Activated naive CD4-positive, alpha-beta T cell treated with anti-CD3 and anti-CD28 coated beads, Interleukin-2, amount 50 U/mL, for 24 hours (primary cell): ENCODE results near the gene SPECC1L.
A peak's percentile ranks its signal among the peaks of the same experiment; 100 is the strongest.

Experiments
- H3K27ac Mint-ChIP-seq: one replicate; pipeline ENCODE4 v1.8.0; 2021; ENCODE audit warnings: mild to moderate bottlenecking, mixed read lengths
- H3K27me3 Mint-ChIP-seq: one replicate; pipeline ENCODE4 v1.8.0; 2021; ENCODE audit warnings: mixed read lengths
- H3K36me3 Mint-ChIP-seq: one replicate; pipeline ENCODE4 v1.8.0; 2021; ENCODE audit warnings: mixed read lengths
- H3K4me1 Mint-ChIP-seq: one replicate; pipeline ENCODE4 v1.8.0; 2021; ENCODE audit warnings: mixed read lengths
- H3K4me3 Mint-ChIP-seq: one replicate; pipeline ENCODE4 v1.8.0; 2021; ENCODE audit warnings: mild to moderate bottlenecking, mixed read lengths
- H3K9me3 Mint-ChIP-seq: one replicate; pipeline ENCODE4 v1.8.0; 2021; ENCODE audit warnings: mixed read lengths

Gene SPECC1L

GRCh38 chr22:24443668-24444067, 173.0 kb downstream of the SPECC1L start:
- Mint-ChIP-seq H3K36me3 (peaks cover 7% of the 10 kb centered on the region), H3K27ac (peak overlapping the region; percentile 5), H3K9me3 (no peaks in the 10 kb centered on the region), H3K4me3 (no peak overlapping the region), H3K27me3 (no peaks in the 10 kb centered on the region), H3K4me1 (peaks cover 43% of the 10 kb centered on the region)

GRCh38 chr22:24444251-24444650, 173.6 kb downstream of the SPECC1L start:
- Mint-ChIP-seq H3K27ac (peak overlapping the region; percentile 17), H3K9me3 (no peaks in the 10 kb centered on the region), H3K4me1 (peaks cover 42% of the 10 kb centered on the region), H3K27me3 (no peaks in the 10 kb centered on the region), H3K36me3 (peaks cover 7% of the 10 kb centered on the region), H3K4me3 (no peak overlapping the region)

GRCh38 chr22:24444729-24445466, 174.3 kb downstream of the SPECC1L start:
- Mint-ChIP-seq H3K4me1 (peaks cover 37% of the 10 kb centered on the region), H3K9me3 (no peaks in the 10 kb centered on the region), H3K27ac (no peak overlapping the region), H3K36me3 (peaks cover 7% of the 10 kb centered on the region), H3K4me3 (no peak overlapping the region), H3K27me3 (no peaks in the 10 kb centered on the region)

DNA sequence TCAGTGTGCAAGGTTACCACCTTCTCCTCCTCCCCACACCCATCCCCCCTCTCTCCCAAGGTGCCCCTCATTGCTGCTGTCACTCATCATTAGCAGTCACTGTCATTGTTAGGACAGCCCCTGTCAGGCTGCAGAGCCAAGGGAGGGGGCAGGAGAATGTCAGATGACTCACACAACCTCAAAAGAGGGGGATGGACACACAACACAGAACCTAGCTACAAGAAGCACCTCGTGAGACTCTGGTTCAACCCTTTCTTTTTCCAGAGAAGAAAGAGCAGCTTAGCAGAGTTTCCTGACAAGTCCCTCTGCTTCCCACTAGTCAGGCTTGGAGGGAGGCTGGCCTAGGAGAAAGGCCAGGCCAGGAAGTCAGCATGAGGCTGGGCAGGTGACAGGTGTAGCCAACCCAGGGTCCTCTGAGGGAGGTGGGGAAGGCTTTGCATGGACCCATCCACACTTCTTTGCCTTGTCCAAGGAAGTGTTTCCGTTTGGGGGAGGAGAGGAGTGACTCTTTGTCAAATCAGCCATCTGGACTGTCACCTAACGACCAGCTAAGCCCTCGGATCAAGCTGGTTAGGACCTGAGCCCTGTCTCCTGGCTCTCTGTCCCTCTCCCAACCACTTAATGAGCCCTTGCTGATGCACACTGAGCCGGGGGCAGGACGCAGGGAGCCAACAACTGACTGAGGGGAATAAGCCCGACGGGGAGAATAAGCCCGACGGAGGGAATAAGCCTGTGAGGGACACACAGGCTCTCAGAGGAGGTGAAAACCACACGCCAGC, 175.0 kb downstream of the SPECC1L start:
- H3K27ac Mint-ChIP-seq = no peak overlapping the region
- H3K36me3 Mint-ChIP-seq = peaks cover 7% of the 10 kb centered on the region
- peaks cover 35% of the 10 kb centered on the region for H3K4me1 Mint-ChIP-seq
- H3K27me3 Mint-ChIP-seq = no peaks in the 10 kb centered on the region
- H3K4me3 Mint-ChIP-seq = no peak overlapping the region
- no peaks in the 10 kb centered on the region for H3K9me3 Mint-ChIP-seq

GRCh38 chr22:24446260-24446611, 175.6 kb downstream of the SPECC1L start:
- Mint-ChIP-seq H3K4me3 (no peak overlapping the region), H3K27ac (peak overlapping the region; percentile 84), H3K9me3 (no peaks in the 10 kb centered on the region), H3K36me3 (peaks cover 3% of the 10 kb centered on the region), H3K4me1 (peaks cover 30% of the 10 kb centered on the region), H3K27me3 (no peaks in the 10 kb centered on the region)

DNA sequence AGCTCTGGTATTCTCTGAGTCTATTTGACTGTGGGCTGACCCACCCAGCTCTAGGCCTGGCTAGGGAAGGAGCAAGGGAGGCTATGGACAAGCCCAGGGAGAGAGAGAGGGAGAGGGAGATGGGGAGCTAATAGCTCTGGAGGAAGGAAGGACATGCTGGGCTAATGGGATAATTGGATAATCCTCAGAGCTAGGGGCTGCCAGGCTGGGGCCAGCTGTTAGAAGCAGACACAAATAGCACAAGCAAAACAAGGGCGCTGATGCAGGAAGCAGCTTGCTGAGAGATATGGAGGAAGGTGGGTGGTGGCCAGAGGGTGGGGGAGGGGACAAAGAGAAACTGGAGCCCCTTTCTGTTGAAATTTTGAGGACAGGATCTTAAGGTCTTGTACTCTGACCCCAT, 180.0 kb downstream of the SPECC1L start:
- Mint-ChIP-seq H3K9me3 (no peaks in the 10 kb centered on the region), H3K27ac (no peak overlapping the region), H3K4me3 (no peak overlapping the region), H3K4me1 (peaks cover 12% of the 10 kb centered on the region), H3K36me3 (peaks cover 1% of the 10 kb centered on the region), H3K27me3 (no peaks in the 10 kb centered on the region)

- Mint-ChIP-seq H3K27me3 (no peaks in the 10 kb centered on the region), H3K27ac (no peak overlapping the region), H3K4me3 (no peak overlapping the region), H3K4me1 (peaks cover 7% of the 10 kb centered on the region), H3K9me3 (no peaks in the 10 kb centered on the region), H3K36me3 (peaks cover 1% of the 10 kb centered on the region)
Measured at GRCh38 chr22:24451162-24451561, 180.5 kb downstream of the SPECC1L start.

- H3K27me3 Mint-ChIP-seq = no peaks in the 10 kb centered on the region
- no peaks in the 10 kb centered on the region for H3K4me1 Mint-ChIP-seq
- H3K4me3 Mint-ChIP-seq = no peak overlapping the region
- H3K36me3 Mint-ChIP-seq = peaks cover 1% of the 10 kb centered on the region
- no peak overlapping the region for H3K27ac Mint-ChIP-seq
- no peaks in the 10 kb centered on the region for H3K9me3 Mint-ChIP-seq
Measured at GRCh38 chr22:24453853-24454252, 183.2 kb downstream of the SPECC1L start.

- Mint-ChIP-seq H3K36me3 (peaks cover 1% of the 10 kb centered on the region), H3K27ac (no peak overlapping the region), H3K4me1 (no peaks in the 10 kb centered on the region), H3K4me3 (no peak overlapping the region), H3K9me3 (no peaks in the 10 kb centered on the region), H3K27me3 (no peaks in the 10 kb centered on the region)
Measured at GRCh38 chr22:24455039-24455438, 184.4 kb downstream of the SPECC1L start.

- peaks cover 1% of the 10 kb centered on the region for H3K36me3 Mint-ChIP-seq
- peak overlapping the region; percentile 15 for H3K27ac Mint-ChIP-seq
- H3K9me3 Mint-ChIP-seq = no peaks in the 10 kb centered on the region
- H3K27me3 Mint-ChIP-seq = no peaks in the 10 kb centered on the region
- no peak overlapping the region for H3K4me3 Mint-ChIP-seq
- H3K4me1 Mint-ChIP-seq = no peaks in the 10 kb centered on the region
Measured at GRCh38 chr22:24455751-24456426, 185.3 kb downstream of the SPECC1L start.

DNA sequence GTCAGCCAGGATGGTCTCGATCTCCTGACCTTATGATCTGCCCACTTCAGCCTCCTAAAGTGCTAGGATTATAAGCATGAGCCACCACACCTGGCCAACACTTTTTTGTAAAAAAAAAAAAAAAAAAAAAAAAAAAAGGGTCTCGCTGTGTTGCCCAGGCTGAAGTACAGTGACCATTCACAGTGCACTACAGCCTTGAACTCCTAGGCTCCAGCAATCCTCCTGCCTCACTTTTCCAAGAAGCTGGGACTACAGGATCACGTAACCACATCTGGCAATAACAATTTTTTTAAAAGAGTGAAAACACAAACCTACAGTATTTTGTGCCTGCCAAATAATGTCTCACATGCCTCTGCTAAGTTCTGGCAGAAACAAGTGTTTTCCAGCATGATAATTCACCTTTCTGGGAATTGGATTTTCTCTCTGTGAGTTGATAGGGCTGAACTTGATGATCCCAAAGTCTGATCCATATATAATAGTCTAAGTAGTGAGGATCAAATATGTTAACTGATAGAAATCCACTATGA, 187.3 kb downstream of the SPECC1L start:
- H3K4me1 Mint-ChIP-seq = no peaks in the 10 kb centered on the region
- no peaks in the 10 kb centered on the region for H3K36me3 Mint-ChIP-seq
- H3K4me3 Mint-ChIP-seq = no peak overlapping the region
- H3K27me3 Mint-ChIP-seq = no peaks in the 10 kb centered on the region
- H3K27ac Mint-ChIP-seq = no peak overlapping the region
- H3K9me3 Mint-ChIP-seq = no peaks in the 10 kb centered on the region

DNA sequence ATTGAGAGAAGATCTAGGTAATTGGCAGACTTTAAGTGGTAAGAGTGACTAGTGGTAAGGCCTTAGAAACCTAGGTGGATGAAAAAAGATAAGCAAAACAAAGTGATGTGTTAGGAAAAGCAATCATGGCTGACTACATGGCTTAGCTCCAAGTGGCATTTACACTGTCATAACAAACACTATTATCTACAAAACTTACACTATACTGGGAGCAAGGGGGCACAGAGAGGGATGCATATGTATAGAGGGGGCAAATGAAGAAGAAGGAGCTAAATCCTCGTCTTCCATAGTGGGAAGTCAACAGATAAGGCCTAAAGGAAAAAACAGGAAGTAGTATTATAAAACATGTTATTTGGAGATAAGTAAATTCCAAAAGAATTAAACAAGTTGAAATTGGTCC, 189.3 kb downstream of the SPECC1L start:
- Mint-ChIP-seq H3K27ac (no peak overlapping the region), H3K9me3 (no peaks in the 10 kb centered on the region), H3K4me3 (no peak overlapping the region)

DNA sequence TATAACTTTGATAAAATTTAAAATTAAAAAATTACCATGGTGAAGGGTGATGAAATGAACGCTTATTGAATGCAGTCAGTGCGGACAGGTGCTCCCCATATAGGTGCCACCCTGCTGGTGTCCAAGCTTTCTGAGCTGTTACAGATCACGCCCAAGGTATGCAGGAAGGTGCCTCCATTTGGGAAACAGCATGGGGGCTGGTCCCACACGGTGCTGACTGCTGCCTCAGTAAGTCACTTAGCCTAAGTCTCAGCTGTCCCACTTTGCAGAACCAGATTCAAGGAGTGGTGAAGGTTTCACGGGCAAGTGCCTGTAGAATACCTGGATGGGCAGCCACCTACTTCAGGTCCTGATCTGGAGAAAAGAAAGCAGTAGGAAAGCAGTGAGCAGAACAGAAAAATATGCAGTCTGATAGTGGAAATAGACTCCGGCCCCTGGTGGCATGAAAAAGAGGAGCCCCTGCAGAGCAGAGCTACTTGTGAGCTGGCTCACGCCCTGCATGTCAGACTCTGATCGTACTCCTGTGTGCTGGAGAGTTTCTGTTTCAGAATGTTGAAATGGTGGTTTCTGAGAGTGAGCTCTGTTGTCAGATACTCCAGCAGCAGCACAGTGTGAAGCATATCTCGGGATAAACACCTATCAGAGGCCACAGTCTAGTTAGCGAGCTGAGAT, 189.9 kb downstream of the SPECC1L start:
- Mint-ChIP-seq H3K4me1 (peaks cover 2% of the 10 kb centered on the region), H3K9me3 (no peaks in the 10 kb centered on the region), H3K27me3 (no peaks in the 10 kb centered on the region), H3K4me3 (no peak overlapping the region), H3K36me3 (no peaks in the 10 kb centered on the region), H3K27ac (no peak overlapping the region)

More for the DNA sequence above, 189.3 kb downstream of the SPECC1L start:
- no peaks in the 10 kb centered on the region for H3K27me3 Mint-ChIP-seq
- no peaks in the 10 kb centered on the region for H3K4me1 Mint-ChIP-seq
- H3K36me3 Mint-ChIP-seq = no peaks in the 10 kb centered on the region

- Mint-ChIP-seq H3K27ac (no peak overlapping the region), H3K4me3 (no peak overlapping the region), H3K4me1 (peaks cover 4% of the 10 kb centered on the region), H3K9me3 (no peaks in the 10 kb centered on the region), H3K27me3 (no peaks in the 10 kb centered on the region), H3K36me3 (no peaks in the 10 kb centered on the region)
Measured at GRCh38 chr22:24463071-24463760, 192.6 kb downstream of the SPECC1L start.

DNA sequence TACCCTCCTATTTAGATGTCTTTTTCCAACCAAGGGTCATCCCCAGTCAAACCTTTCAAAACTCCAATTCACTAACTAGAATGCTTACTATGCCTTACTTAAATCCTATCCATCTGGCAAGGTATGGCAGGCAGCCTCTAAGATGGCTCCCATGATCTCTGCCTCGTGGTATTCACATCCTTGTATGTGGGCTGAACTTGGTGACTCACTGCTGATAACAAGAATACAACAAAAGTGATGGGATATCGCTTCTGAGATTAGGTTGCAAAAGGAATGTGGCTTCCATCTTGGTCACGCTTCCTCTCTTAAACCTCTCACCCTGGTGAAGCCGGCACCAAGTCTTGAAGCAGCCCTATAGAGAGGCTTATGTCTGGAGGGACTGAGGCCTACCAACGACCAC, 194.9 kb downstream of the SPECC1L start:
- Mint-ChIP-seq H3K27me3 (no peaks in the 10 kb centered on the region), H3K27ac (peak overlapping the region; percentile 14), H3K36me3 (no peaks in the 10 kb centered on the region), H3K4me3 (no peak overlapping the region), H3K4me1 (peaks cover 4% of the 10 kb centered on the region), H3K9me3 (no peaks in the 10 kb centered on the region)
